Erythroblast (primary cell): ENCODE data around the gene LSM14A.

Experiments
- GATA1 ChIP-seq: IDR thresholded peaks from 2 replicates; pipeline ENCODE4 v1.6.1; 2011; ENCODE audit warnings: low read depth, mild to moderate bottlenecking, control low read depth, low read length, moderate library complexity
- POLR2A ChIP-seq: IDR thresholded peaks from 2 replicates; pipeline ENCODE4 v1.6.1; 2011; ENCODE audit warnings: mild to moderate bottlenecking, low read length

DNA sequence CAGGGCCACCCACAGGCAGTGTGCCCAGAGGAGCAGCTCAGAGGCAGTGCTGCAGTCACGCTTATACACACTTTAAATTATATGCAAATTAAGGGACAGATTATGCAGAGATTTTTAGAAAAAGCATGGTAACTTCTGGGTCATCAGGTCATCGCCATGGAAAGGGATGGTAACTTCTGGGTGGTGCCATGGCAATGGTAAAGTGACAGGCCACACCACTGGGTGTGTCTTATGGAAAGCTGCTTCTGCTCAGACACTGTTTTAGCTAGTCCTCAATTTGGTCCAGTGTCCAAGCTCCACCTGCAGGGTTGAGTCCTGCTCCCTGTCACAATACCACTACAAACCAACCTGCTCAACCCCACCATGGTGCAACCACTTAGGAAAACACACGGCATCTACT lies 29.9 kb upstream of the LSM14A start:
- no peak for TF ChIP-seq POLR2A
- no peak for TF ChIP-seq GATA1
